Fibroblast of the aortic adventitia (primary cell): Measurements from ENCODE around the gene SPIN1. TPM values are rescaled to one million over a fixed set of nuclear protein-coding genes. Genes with fewer than 3 reads are reported as not detected.

Source experiments
- DNase-seq: peaks from one replicate; pipeline ENCODE4 v3.0.0-alpha.2; 2010; ENCODE audit warnings: low read depth
- H3K4me3 ChIP-seq: 2 replicates; pipeline ENCODE4 v1.5.1; 2011; ENCODE audit warnings: low read depth, mild to moderate bottlenecking, control low read depth, low read length, moderate library complexity
- CTCF ChIP-seq: IDR thresholded peaks from 2 replicates; pipeline ENCODE4 v1.5.1; 2011; ENCODE audit warnings: mild to moderate bottlenecking, low read length, control low read depth, inconsistent platforms; ENCODE audit not compliant: insufficient read depth
- total RNA-seq: library from RNA; depleted of rRNA; stranded (reverse); fragments of >200 nt; gene quantifications from 2 replicates; pipeline ENCODE4 v1.2.3, GENCODE V29; 2012; ENCODE audit warnings: low replicate concordance

SPIN1 gene
- total RNA-seq, 1 donor = 135 TPM

- H3K4me3 ChIP-seq = no peak overlapping the region
- no peak for TF ChIP-seq CTCF
- DNase-seq = no peak
These were observed 115.0 kb downstream of the SPIN1 start for GRCh38 chr9:88503081-88503844.

- TF ChIP-seq CTCF = no peak
- no peak overlapping the region for H3K4me3 ChIP-seq
- DNase-seq = no peak
These were observed 115.9 kb downstream of the SPIN1 start for GRCh38 chr9:88503845-88504764.

GRCh38 chr9:88508326-88508725 lies 120.1 kb downstream of the SPIN1 start:
- TF ChIP-seq CTCF = no peak
- no peak for DNase-seq
- no peak overlapping the region for H3K4me3 ChIP-seq

GRCh38 chr9:88511906-88512305 lies 123.7 kb downstream of the SPIN1 start:
- TF ChIP-seq CTCF = no peak
- no peak for DNase-seq
- no peak overlapping the region for H3K4me3 ChIP-seq

- TF ChIP-seq CTCF = no peak
- DNase-seq = no peak
- H3K4me3 ChIP-seq = no peak overlapping the region
These were observed 126.0 kb downstream of the SPIN1 start for GRCh38 chr9:88514247-88514646.

GRCh38 chr9:88521308-88521707 lies 133.1 kb downstream of the SPIN1 start:
- TF ChIP-seq CTCF = no peak

More at GRCh38 chr9:88521308-88521707, 133.1 kb downstream of the SPIN1 start:
- H3K4me3 ChIP-seq = no peak overlapping the region
- no peak for DNase-seq
